ENCODE measurements around the gene TMCO4.

The TMCO4 gene

GRCh38 chr1:19845555-19845954, 45.8 kb upstream of the TMCO4 start:
- TF ChIP-seq CTCF (IDR thresholded peaks at IDR 0.05; ENCODE audit: low read length) = no peak
- Histone ChIP-seq H2AFZ (ENCODE audit: low read length) (no peak overlapping the region), H3K9ac (ENCODE audit: low read length) (no peak overlapping the region), H3K36me3 (ENCODE audit: insufficient read depth, low read length) (no peaks in the 10 kb centered on the region), H4K20me1 (ENCODE audit: insufficient read depth, low read length) (no peaks in the 10 kb centered on the region), H3K4me3 (ENCODE audit: low read depth, low read length, poor library complexity, severe bottlenecking) (no peak overlapping the region), H3K79me2 (ENCODE audit: insufficient read depth, low read length) (no peaks in the 10 kb centered on the region), H3K4me1 (ENCODE audit: insufficient read depth, low read length, severe bottlenecking) (no peaks in the 10 kb centered on the region), H3K4me2 (ENCODE audit: low read length) (no peak overlapping the region), H3F3A (ENCODE audit: insufficient read depth, low read length) (no peaks in the 10 kb centered on the region), H3K9me2 (ENCODE audit: low read depth, low read length) (no peaks in the 10 kb centered on the region), H3K27ac (ENCODE audit: low read depth, low read length, poor library complexity, severe bottlenecking) (no peak overlapping the region), H3K27me3 (ENCODE audit: insufficient read depth, low read length) (no peaks in the 10 kb centered on the region), H3K9me3 (ENCODE audit: low read length) (no peaks in the 10 kb centered on the region)

GRCh38 chr1:19844731-19845495, 45.2 kb upstream of the TMCO4 start:
- Histone ChIP-seq H3K27ac (ENCODE audit: low read depth, low read length, poor library complexity, severe bottlenecking) (no peak overlapping the region), H3K79me2 (ENCODE audit: insufficient read depth, low read length) (no peaks in the 10 kb centered on the region), H3K9me2 (ENCODE audit: low read depth, low read length) (no peaks in the 10 kb centered on the region), H3K36me3 (ENCODE audit: insufficient read depth, low read length) (no peaks in the 10 kb centered on the region), H3K27me3 (ENCODE audit: insufficient read depth, low read length) (no peaks in the 10 kb centered on the region), H3K4me2 (ENCODE audit: low read length) (no peak overlapping the region), H3F3A (ENCODE audit: insufficient read depth, low read length) (no peaks in the 10 kb centered on the region), H3K9ac (ENCODE audit: low read length) (no peak overlapping the region), H3K4me1 (ENCODE audit: insufficient read depth, low read length, severe bottlenecking) (no peaks in the 10 kb centered on the region), H4K20me1 (ENCODE audit: insufficient read depth, low read length) (no peaks in the 10 kb centered on the region), H3K9me3 (ENCODE audit: low read length) (no peaks in the 10 kb centered on the region), H2AFZ (ENCODE audit: low read length) (no peak overlapping the region), H3K4me3 (ENCODE audit: low read depth, low read length, poor library complexity, severe bottlenecking) (no peak overlapping the region)
- TF ChIP-seq CTCF (IDR thresholded peaks at IDR 0.05; ENCODE audit: low read length) = no peak
- no peak for TF ChIP-seq EZH2 (IDR thresholded peaks at IDR 0.05; ENCODE audit: borderline replicate concordance, low read length)

GRCh38 chr1:19840228-19840627, 40.5 kb upstream of the TMCO4 start:
- H3K27me3 ChIP-seq (ENCODE audit: insufficient read depth, low read length) = no peaks in the 10 kb centered on the region
- no peak overlapping the region for H2AFZ ChIP-seq (ENCODE audit: low read length)
- no peaks in the 10 kb centered on the region for H3K79me2 ChIP-seq (ENCODE audit: insufficient read depth, low read length)
- no peaks in the 10 kb centered on the region for H3K36me3 ChIP-seq (ENCODE audit: insufficient read depth, low read length)
- H4K20me1 ChIP-seq (ENCODE audit: insufficient read depth, low read length) = no peaks in the 10 kb centered on the region
- no peak overlapping the region for H3K27ac ChIP-seq (ENCODE audit: low read depth, low read length, poor library complexity, severe bottlenecking)
- no peaks in the 10 kb centered on the region for H3K4me1 ChIP-seq (ENCODE audit: insufficient read depth, low read length, severe bottlenecking)
- H3K4me2 ChIP-seq (ENCODE audit: low read length) = no peak overlapping the region
- no peaks in the 10 kb centered on the region for H3F3A ChIP-seq (ENCODE audit: insufficient read depth, low read length)
- no peaks in the 10 kb centered on the region for H3K9me3 ChIP-seq (ENCODE audit: low read length)
- no peak overlapping the region for H3K4me3 ChIP-seq (ENCODE audit: low read depth, low read length, poor library complexity, severe bottlenecking)
- TF ChIP-seq CTCF (IDR thresholded peaks at IDR 0.05; ENCODE audit: low read length) = no peak
- no peak for TF ChIP-seq EZH2 (IDR thresholded peaks at IDR 0.05; ENCODE audit: borderline replicate concordance, low read length)
- no peak overlapping the region for H3K9ac ChIP-seq (ENCODE audit: low read length)
- no peaks in the 10 kb centered on the region for H3K9me2 ChIP-seq (ENCODE audit: low read depth, low read length)
